IPS-11a (cell line): ENCODE results near the gene PPFIA1.

Experiments
- H3K4me3 ChIP-seq: one replicate; pipeline ENCODE4 v1.5.1; 2013; ENCODE audit warnings: low read depth, low read length, control low read depth

Gene PPFIA1

DNA sequence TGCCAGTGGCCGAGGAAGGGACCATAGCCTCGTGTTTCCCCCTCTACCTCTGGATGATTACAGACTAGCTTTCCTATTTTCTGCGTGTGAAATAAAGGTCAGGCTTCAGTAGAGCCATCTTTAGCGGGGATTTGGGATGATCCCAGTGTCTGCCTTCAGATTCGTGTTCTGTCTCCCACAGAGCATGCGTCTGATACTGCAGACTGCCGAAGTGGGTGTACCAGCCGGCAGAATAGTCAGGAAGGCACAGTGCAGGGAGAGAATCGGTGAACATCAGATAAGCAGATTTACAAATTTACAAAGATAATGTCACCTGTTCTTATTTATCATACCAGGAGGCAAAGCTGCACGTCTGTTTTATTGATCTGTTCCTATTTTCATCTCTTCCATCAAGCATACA is 138.9 kb downstream of the PPFIA1 start:
- H3K4me3 ChIP-seq, result no peak overlapping the region

DNA sequence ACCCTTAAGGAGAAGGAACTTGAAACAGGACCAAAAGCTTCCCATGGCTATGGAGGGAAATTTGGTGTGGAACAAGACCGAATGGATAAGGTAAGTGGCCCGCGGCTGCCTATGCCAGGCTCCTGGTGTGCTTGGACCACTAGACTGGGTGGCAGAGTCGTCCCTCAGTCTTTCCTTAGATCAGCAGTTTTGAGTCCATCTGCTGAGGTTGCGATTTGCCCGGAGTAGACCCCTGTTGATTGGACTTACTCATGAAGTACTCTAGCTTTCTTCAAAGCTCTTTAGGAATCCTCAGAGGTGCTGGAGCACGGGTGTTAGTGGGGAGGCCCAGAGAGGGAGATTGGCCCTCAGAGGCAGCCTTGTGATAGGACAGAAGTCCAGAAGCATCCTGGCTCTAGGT is 139.4 kb downstream of the PPFIA1 start:
- H3K4me3 ChIP-seq, result no peak overlapping the region

- H3K4me3 ChIP-seq, result no peak overlapping the region
These were observed 140.1 kb downstream of the PPFIA1 start for GRCh38 chr11:70410276-70411205.

GRCh38 chr11:70411713-70412452 is 141.4 kb downstream of the PPFIA1 start:
- no peak overlapping the region for H3K4me3 ChIP-seq

GRCh38 chr11:70413151-70413550 is 142.7 kb downstream of the PPFIA1 start:
- no peak overlapping the region for H3K4me3 ChIP-seq

DNA sequence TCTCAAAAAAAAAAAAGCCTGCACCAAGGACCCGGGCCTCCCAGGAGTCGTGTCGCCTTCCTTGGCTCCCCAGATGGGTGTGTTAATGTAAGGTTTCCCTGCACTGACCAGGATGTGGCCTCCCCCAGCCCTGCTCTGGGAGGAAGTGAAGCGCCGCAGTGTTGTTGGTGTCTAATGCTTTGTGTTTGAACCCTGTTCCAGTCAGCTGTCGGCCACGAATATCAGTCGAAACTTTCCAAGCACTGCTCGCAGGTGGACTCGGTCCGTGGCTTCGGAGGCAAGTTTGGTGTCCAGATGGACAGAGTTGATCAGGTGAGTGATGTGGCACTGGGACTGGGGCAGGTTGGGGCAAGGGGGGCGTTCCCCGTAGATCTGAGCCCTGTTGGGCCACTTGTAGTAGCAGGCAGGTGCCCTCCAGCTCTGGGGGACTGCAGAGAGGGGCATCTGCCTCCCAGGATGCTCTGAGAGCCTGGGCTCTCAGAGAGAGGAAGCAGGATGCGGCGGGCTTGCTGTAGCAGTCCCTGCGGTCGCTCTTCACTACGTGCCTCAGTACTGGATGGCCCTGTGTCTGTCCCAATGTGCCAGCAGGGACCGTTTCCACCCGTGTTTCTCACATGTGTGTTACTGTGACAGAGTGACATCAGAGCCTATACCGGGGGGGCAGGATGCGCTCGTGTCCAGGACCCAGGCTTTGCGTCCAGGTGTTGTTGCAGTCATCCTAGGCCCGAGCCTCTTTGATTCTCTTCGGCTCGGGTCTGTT is 144.0 kb downstream of the PPFIA1 start:
- no peak overlapping the region for H3K4me3 ChIP-seq

GRCh38 chr11:70415191-70415590 is 144.7 kb downstream of the PPFIA1 start:
- H3K4me3 ChIP-seq, result no peak overlapping the region

- no peak overlapping the region for H3K4me3 ChIP-seq
These were observed 145.3 kb downstream of the PPFIA1 start for GRCh38 chr11:70415642-70416395.

- H3K4me3 ChIP-seq, result no peak overlapping the region
These were observed 146.4 kb downstream of the PPFIA1 start for GRCh38 chr11:70416881-70417280.

DNA sequence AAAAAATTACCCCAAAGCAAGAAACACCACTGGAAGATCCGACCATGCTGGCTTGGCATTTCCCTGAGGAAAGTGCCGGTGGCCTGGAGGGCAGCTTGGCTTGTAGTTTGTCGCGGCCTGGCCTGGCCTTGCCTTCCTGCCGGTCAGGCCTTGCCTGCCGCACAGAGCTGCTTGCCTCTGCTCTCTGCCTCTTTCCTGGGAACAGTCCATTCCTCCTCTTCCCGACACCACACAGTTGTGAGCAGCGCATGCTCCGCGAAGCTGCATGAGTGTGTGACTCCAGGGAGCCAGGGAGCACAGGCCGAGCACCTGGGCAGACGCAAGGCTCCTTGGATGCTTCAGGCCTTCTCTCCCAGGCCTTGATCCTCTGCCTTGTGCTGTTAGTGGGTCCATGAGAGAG is 147.6 kb downstream of the PPFIA1 start:
- H3K4me3 ChIP-seq, result no peak overlapping the region

GRCh38 chr11:70419307-70420007 is 149.0 kb downstream of the PPFIA1 start:
- H3K4me3 ChIP-seq, result no peak overlapping the region

GRCh38 chr11:70420008-70420464 is 149.5 kb downstream of the PPFIA1 start:
- no peak overlapping the region for H3K4me3 ChIP-seq

- H3K4me3 ChIP-seq, result no peak overlapping the region
These were observed 150.0 kb downstream of the PPFIA1 start for GRCh38 chr11:70420496-70420895.

GRCh38 chr11:70421123-70421522 is 150.6 kb downstream of the PPFIA1 start:
- H3K4me3 ChIP-seq, result no peak overlapping the region

DNA sequence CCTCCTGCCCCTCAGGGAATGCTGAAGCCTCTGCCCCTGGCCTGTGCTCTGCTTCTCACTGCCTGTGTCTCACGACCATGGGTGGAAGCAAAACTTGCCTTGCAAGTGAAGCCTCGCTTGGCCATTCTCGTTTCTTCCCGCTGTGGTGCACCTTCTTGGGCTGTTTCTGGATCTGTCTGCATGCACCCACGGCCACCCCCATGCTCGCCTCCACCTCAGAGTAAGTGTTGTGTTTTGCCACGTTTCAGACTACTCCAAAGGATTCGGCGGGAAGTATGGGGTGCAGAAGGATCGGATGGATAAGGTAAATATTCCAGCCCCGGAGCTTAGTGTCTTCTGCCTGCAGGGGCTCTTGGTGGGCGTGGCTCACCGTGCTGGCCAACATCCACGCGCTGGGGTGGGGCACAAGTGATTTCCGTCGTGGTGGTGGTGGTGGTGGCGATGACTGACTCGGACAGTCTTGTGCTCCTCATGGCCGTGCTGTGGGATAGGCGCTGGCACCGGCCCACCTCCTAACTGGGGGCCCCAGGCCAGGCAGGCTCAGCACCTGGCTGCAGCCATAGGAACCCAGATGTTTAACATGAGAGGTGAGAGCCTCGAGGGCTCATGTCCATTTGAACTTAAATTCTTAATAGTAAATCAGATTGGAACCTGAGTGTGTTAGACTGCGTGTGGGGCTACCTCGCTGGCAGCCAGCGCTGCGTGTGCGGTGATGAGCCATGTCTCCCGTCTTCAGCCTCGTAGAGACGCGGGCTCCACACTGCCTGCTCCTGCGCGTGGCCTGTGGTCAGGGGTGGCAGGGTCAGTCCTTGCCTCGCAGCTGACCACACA is 152.4 kb downstream of the PPFIA1 start:
- no peak overlapping the region for H3K4me3 ChIP-seq

DNA sequence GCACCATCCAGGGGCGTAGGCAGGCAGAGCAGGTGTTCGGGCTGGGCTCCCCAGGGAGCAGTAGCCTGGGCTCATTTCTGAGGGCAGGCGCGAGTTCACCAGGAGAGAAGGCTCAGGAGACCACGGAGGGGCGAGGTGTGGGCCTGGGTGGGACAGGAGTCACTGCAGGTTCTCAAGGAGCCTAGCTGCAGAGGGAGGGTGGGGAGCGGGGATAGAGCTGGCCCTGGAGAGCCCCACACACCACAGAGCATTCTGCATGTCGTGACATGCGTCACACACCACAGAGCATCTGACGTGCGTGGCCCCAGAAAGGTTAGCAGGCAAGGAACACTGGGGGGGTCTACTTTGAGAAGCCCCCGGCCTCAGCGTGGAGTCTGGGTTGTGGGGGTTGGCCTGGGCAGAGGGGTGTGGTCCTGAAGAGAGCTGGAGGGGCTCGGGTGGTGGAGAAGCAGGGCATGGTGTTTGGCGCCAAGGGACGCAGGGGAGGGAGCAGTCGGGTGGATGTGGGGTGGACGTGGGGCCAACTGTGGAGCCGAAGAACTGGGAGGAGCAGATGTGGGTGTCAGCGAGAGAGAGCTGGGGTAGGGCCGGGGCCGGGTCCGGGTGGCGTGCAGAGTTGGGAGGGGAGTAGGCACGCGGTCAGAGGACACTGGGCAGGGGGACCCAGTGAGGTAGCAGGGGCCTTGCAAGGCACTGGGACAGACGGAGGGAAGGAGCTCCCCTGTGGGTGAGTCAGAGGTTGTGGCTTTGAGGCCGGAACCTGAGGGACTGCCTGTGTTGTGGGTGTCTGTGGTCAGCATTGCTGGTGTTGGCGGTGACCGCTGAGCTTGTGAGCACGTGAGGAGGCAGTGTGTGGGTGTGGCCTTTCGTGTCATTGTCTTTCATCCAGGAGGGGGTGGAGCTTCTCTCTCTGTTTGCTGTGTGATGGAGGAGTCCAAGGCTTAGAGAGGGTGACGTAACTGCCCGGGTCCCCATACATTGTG is 153.3 kb downstream of the PPFIA1 start:
- H3K4me3 ChIP-seq, result no peak overlapping the region

DNA sequence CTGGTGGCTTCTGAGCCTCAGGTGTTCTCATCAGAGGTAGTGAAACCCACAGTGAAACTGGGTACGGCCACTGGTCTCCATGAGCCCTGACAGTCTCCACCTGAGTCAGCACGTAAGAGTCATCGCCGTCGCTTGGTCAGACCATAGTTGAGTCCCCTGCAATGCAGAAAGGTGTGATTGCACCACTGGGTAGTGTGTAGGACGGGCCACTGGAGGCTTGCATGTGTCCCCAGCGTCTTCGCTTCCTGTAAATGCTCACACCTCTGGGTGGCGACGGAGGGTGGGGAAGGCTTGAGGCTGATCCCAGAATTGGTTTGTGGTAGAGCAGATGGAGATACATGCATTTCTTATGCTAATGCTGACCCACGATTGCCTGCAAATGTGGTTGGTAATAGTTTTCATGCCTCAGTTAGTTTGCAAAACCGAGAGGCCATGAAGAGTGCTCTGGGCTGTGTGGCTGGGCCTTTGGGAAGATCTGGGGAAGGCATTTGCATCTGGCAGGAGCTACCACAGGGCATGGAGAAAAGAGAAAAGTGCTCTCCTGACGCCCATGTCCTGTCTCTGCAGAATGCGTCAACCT is 154.4 kb downstream of the PPFIA1 start:
- H3K4me3 ChIP-seq, result no peak overlapping the region

GRCh38 chr11:70427436-70427835 is 156.9 kb downstream of the PPFIA1 start:
- no peak overlapping the region for H3K4me3 ChIP-seq
